Neutrophil (primary cell): ENCODE measurements around the gene RPRD2.
A peak's percentile ranks its signal among the peaks of the same experiment; 100 is the strongest.

Experiments
- H3K27ac ChIP-seq: fragments of 200-600 bp; sonication (generic); 2 replicates; pipeline ENCODE4 v1.5.1; 2016; ENCODE audit warnings: mild to moderate bottlenecking, moderate library complexity
- H3K27me3 ChIP-seq: fragments of 200-600 bp; sonication (generic); 2 replicates; pipeline ENCODE4 v1.6.0; 2016; ENCODE audit warnings: mild to moderate bottlenecking
- H3K36me3 ChIP-seq: fragments of 200-600 bp; sonication (generic); 2 replicates; pipeline ENCODE4 v1.5.1; 2017
- H3K4me1 ChIP-seq, 2 experiments: fragments of 200-600 bp in 1 of 2; sonication (generic) in 1 of 2; 1 replicate in 1 of 2; 2 replicates in 1 of 2; pipeline versions ENCODE4 v1.5.1 to v1.6.1; 2013 to 2016; ENCODE audit warnings: low read depth in 1 of 2, low read length in 1 of 2, mild to moderate bottlenecking in 1 of 2, moderate library complexity in 1 of 2; ENCODE audit not compliant: control insufficient read depth in 1 of 2, insufficient read depth in 1 of 2
- H3K4me3 ChIP-seq, 2 experiments: fragments of 200-600 bp in 1 of 2; sonication (generic) in 1 of 2; 1 replicate in 1 of 2; 2 replicates in 1 of 2; pipeline ENCODE4 v1.5.1; 2013 to 2016; ENCODE audit warnings: low read depth in 1 of 2, low read length in 1 of 2, mild to moderate bottlenecking in 1 of 2, moderate library complexity in 1 of 2
- H3K9me3 ChIP-seq: fragments of 200-600 bp; sonication (generic); 2 replicates; pipeline ENCODE4 v1.5.1; 2016
- CTCF ChIP-seq: fragments of 200-600 bp; sonication (generic); IDR thresholded peaks from 2 replicates; pipeline ENCODE4 v1.5.1; 2016; ENCODE audit warnings: antibody characterized with exemption

The RPRD2 gene

GRCh38 chr1:150514260-150514659, 150.3 kb downstream of the RPRD2 start:
- no peak for TF ChIP-seq CTCF
- Histone ChIP-seq H3K36me3 (no peaks in the 10 kb centered on the region), H3K4me3 (no peak overlapping the region), H3K27ac (no peak overlapping the region), H3K27me3 (peaks cover 13% of the 10 kb centered on the region), H3K4me1 (peaks cover 15 to 16% of the 10 kb centered on the region in 2 experiments), H3K9me3 (no peaks in the 10 kb centered on the region)

GRCh38 chr1:150514913-150515327, 151.0 kb downstream of the RPRD2 start:
- Histone ChIP-seq H3K4me1 (peaks cover 15 to 16% of the 10 kb centered on the region in 2 experiments), H3K27ac (peak overlapping the region; percentile 44), H3K36me3 (no peaks in the 10 kb centered on the region), H3K27me3 (peaks cover 13% of the 10 kb centered on the region), H3K4me3 (peak overlapping the region; percentile 79 to 87), H3K9me3 (no peaks in the 10 kb centered on the region)
- TF ChIP-seq CTCF = no peak

DNA sequence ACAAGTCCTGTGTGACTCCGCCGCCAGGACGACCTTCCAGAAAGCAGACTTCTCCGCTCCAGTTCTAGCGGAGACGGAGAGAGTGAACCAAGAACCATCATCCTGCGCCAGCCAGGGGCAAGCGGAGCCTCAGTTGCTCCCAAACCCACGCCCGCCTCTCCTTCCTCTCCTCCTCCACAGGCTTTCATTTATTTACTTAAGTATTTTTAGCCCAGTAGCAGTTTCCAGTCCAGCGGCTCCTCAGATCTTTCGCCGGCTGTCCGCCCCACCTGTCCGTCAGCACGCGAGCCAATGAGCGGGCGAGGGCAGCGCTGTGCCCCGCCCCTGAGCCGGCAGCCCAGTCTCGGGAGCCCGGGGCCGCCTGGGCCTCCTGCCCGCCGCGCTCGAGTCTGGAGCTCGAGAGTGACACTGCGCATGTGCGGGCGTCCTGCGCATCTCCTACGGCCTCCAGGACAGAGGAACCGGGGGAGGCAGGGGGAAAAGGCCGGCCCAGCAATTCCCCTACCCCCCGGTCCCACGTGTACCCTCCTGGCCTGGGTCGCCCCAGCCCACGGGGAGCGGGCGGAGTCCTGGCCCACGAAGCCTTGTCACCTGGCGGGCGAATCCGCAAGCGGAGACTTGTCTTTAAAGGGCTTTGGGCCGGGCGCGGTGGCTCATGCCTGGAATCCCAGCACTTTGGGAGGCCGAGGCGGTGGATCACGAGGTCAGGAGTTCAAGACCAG, 151.5 kb downstream of the RPRD2 start, which contains the start of gene FALEC:
Gene FALEC (plus strand): TSS at position 425 of the 722 bp plus-strand sequence.
- Histone ChIP-seq H3K4me3 (peak within 1 kb of the TSS; percentile 79 to 87), H3K27ac (peak within 1 kb of the TSS; percentile 44), H3K36me3 (no peaks in the 10 kb centered on the region), H3K9me3 (no peaks in the 10 kb centered on the region), H3K4me1 (peaks cover 15 to 16% of the 10 kb centered on the region in 2 experiments), H3K27me3 (peaks cover 13% of the 10 kb centered on the region)
- peak; percentile 61 for TF ChIP-seq CTCF

DNA sequence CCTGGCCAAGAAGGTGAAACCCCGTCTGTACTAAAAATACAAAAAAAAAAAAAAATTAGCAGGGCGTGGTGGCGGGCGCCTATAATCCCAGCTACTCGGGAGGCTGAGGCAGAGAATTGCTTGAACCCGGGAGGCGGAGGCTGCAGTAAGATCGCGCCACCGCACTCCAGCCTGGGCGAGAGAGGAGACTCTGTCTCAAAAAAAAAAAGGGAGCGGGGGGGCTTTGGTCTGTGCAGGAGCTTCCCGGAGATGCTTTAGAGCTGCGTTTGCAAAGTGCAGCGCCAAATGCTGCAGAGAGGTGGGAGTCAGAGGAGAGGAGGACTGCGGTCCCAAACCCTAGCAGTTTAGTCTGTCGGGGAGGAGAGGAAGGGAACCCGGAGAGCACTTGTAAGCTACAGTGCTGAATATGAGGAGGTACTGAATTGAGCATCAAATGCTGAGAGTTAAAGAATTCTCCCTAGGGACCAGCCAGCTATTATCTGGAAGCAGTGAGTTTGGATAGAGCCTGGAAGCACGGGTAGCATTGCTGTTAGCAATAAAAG, 152.2 kb downstream of the RPRD2 start:
- TF ChIP-seq CTCF = no peak
- H3K4me1 ChIP-seq = peaks cover 15 to 16% of the 10 kb centered on the region in 2 experiments
- H3K27ac ChIP-seq = no peak overlapping the region
- H3K36me3 ChIP-seq = no peaks in the 10 kb centered on the region
- H3K9me3 ChIP-seq = no peaks in the 10 kb centered on the region
- peaks cover 13% of the 10 kb centered on the region for H3K27me3 ChIP-seq
- H3K4me3 ChIP-seq = peak overlapping the region; percentile 79 to 87

GRCh38 chr1:150516616-150517015, 152.7 kb downstream of the RPRD2 start:
- peaks cover 13% of the 10 kb centered on the region for H3K27me3 ChIP-seq
- no peaks in the 10 kb centered on the region for H3K36me3 ChIP-seq
- peaks cover 15 to 16% of the 10 kb centered on the region in 2 experiments for H3K4me1 ChIP-seq
- no peak for TF ChIP-seq CTCF
- no peaks in the 10 kb centered on the region for H3K9me3 ChIP-seq
- no peak overlapping the region for H3K27ac ChIP-seq
- H3K4me3 ChIP-seq = no peak overlapping the region
